Loucy (cell line): ENCODE measurements around the gene FBXL2.

Experiments
- EZH2phosphoT487 ChIP-seq: fragments of 200-600 bp; IDR thresholded peaks from 2 replicates; pipeline ENCODE4 v1.6.1; 2018; ENCODE audit warnings: antibody characterized with exemption, mild to moderate bottlenecking, moderate library complexity, borderline replicate concordance
- TF ChIP-seq, protein P1 (sequence below): fragments of 200-600 bp; sonication (generic); conservative IDR thresholded peaks from 2 replicates; pipeline ENCODE4 v1.5.1; 2014; ENCODE audit warnings: mild to moderate bottlenecking, antibody characterized with exemption, low read length

DNA sequence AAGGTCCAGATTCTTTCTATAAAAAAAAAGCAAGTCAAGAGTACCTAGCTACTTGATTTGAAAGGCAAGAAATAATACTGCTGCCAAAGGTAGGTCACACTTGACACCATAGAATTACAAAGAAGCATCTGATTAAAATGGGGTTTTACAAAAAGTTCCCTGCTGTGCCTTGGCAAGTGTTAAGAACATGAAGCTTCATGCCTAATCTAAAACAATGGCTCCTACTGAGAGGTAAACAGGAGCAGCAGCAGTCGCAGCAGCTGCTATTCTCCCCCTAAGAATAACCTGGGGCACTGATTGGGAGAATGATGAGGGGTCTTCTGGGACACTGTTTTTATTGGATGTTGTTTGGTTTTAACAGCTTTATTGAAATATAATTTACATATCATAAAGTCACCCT, 148.8 kb downstream of the FBXL2 start:
- no peak for TF ChIP-seq EZH2phosphoT487
- TF ChIP-seq, protein P1, sequence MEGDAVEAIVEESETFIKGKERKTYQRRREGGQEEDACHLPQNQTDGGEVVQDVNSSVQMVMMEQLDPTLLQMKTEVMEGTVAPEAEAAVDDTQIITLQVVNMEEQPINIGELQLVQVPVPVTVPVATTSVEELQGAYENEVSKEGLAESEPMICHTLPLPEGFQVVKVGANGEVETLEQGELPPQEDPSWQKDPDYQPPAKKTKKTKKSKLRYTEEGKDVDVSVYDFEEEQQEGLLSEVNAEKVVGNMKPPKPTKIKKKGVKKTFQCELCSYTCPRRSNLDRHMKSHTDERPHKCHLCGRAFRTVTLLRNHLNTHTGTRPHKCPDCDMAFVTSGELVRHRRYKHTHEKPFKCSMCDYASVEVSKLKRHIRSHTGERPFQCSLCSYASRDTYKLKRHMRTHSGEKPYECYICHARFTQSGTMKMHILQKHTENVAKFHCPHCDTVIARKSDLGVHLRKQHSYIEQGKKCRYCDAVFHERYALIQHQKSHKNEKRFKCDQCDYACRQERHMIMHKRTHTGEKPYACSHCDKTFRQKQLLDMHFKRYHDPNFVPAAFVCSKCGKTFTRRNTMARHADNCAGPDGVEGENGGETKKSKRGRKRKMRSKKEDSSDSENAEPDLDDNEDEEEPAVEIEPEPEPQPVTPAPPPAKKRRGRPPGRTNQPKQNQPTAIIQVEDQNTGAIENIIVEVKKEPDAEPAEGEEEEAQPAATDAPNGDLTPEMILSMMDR = no peak
